CD4-positive, alpha-beta T cell treated with Interleukin-21 for 1 hour (primary cell): ENCODE measurements around the gene TRAPPC14.

ENCODE experiments used
- DNase-seq: peaks from one replicate; pipeline ENCODE4 v3.0.0-alpha.2; 2020

Gene TRAPPC14

GRCh38 chr7:100124301-100125230 is 34.0 kb downstream of the TRAPPC14 start:
- DNase-seq = no peak

DNA sequence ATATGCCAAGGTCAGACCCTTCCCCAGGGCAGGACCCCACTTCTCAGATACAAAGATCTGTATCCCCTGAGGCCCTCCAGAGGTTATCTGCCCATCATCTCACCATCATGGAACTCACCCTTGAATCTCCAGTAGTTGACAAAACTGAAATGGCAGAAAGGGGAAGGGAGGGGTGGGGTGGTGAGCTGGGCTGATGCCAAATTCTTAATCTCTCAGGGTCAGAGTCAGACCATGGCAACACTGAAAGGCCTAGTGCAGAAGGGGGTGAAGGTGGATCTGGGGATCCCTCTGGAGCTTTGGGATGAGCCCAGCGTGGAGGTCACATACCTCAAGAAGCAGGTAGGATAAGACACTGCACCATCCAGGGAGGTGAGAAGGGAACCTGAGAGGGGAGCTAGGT is 36.0 kb downstream of the TRAPPC14 start:
- no peak for DNase-seq

DNA sequence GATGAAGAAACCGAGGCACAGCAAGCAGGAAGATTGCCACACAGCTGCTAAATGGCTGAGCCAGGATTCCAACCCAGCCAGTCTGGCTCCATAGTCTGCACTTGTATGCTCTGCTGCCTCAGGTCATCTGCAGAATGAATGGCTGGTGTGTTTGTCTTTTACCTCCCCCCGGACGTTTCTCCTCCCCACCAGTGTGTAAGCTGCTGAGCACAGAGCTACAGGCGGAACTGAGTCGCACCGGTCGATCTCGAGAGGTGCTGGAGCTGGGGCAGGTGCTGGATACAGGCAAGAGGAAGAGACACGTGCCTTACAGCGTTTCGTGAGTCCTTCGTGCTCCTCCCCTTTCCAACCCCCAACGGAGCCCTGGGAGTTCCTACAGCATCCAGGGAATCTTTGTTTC is 36.5 kb downstream of the TRAPPC14 start:
- DNase-seq = no peak

DNA sequence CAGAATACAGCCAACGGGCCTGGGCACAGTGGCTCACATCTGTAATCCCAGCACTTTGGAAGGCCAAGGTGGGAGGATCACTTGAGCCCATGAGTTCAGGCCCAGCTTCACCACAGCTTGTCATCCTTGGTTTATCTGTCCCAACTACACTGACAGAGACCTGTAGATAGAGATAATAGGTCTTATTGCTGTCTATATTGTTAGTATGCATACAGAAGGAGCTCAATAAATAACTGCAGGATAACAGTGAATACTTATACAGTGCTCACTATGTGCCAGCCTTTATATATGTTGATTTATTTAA is 37.8 kb downstream of the TRAPPC14 start:
- no peak for DNase-seq

DNA sequence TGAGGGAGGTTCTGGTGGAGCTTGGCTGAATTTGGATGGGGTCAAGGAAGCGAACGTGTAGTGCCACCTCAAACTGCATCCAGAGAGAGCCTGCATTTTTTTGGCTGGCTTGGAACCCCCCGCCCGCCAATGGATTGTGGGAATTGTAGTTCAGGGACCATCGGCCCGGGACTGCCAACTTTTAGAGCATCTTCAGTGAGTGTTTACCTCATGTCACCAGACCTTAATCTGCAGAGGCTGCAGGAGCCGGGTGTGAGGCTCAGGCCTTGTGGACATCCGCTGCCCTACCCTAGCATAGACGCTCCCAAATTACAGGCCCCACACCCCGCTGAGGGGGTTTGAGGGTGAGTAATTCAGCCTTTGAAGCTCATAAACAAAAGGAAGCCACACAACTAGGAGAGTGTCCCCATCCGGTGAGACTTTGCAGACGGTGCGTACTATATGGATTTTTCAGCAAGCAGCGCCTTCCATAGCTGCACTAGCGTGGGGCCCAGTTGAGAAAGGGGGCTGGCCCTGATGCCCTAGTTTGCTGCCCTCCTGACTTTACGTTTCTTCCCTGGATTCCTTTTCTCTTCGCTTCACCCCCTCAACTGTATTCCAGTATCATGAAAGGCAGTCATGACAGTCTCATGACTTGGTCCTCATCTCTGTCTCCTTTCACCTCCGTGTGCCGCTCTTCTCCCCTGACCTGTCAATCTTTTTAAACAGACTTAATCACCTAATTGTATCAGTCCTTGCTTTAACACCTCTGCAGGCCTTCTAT is 38.4 kb downstream of the TRAPPC14 start:
- peak; percentile 81 for DNase-seq

DNA sequence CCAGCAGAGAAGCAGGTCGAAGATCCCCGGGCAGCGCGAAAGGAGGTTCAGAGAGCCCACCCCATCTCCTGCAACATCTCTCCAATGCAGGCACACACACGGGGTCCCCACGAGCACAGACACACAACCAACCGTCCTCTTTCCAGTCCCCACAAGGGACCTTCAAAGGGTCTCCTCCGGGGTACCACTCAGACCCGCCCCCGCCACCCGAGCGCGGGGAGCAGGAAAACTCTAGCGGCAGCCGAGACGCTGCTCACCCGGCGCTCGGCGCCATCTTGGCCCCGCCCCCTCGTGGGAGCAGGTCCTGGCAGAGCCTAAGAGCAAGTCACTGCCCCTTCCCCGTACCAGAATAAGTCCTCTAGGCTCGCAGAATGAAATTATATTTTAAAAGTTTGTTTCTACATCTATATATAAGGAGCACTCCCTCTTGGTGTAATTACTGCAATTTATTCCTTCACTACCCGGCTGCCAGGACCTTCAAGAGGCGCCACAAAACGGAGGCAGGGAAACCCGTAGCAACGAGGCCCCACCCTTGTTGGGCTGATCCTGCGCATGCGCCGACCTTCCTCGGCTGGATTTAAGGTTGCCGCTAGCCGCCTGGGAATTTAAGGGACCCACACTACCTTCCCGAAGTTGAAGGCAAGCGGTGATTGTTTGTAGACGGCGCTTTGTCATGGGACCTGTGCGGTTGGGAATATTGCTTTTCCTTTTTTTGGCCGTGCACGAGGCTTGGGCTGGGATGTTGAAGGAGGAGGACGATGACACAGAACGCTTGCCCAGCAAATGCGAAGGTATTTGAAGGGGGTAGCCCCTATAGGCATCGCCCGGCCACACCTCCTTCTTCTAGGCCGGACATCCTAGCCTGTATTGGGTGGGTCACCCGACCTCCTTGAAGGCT is 39.2 kb downstream of the TRAPPC14 start, which contains the start of the genes CNPY4 and TAF6:
Gene CNPY4, plus strand, starts transcription at position 563 of the 898 bp plus-strand sequence. Its CDS starts 111 bp downstream, at position 674.
Gene TAF6, minus strand, starts transcription at position 287 of the 898 bp plus-strand sequence. CDS start 5,149 bp downstream, outside the sequence.
- peak; percentile 96 for DNase-seq

- no peak for DNase-seq
Measured at GRCh38 chr7:100118388-100119071, 40.0 kb downstream of the TRAPPC14 start.

DNA sequence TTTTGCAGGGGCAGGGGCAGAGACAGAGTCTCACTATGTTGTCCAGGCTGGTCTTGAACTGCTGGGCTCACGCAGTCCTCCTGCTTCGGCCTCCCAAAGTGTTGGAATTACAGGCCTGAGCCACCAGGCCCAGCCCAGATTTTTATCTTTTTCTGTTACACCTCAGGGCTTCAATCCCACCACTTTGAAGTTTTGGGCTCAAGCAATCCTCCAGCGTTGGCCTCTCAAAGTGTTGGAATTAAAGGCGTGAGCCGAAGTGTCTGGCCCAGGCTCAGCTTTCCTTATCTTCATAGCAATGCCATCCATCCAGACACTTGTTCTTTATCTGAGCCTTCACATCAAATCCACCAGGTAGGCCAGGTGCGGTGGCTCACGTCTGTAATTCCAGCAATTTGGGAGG is 43.5 kb downstream of the TRAPPC14 start:
- no peak for DNase-seq

GRCh38 chr7:100111914-100112313 is 46.6 kb downstream of the TRAPPC14 start:
- no peak for DNase-seq

DNA sequence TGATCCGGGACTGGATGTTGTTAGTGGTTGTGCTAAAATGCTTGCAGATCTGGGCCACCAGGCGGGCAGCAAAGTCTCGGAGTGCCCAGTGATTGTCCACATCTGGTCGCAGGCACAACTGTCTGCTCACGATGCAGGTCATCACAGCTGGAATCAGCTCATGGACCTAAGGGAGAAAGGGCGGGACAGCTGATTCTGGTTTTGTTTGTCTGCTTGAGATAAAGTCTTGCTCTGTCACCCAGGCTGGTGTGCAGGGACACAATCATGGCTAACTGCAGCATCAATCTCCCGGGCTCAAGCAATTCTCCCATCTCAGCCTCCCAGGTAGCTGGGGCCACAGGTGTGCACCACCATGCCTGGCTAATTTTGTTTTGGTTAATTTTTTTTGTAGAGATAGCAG is 47.4 kb downstream of the TRAPPC14 start:
- DNase-seq = no peak

DNA sequence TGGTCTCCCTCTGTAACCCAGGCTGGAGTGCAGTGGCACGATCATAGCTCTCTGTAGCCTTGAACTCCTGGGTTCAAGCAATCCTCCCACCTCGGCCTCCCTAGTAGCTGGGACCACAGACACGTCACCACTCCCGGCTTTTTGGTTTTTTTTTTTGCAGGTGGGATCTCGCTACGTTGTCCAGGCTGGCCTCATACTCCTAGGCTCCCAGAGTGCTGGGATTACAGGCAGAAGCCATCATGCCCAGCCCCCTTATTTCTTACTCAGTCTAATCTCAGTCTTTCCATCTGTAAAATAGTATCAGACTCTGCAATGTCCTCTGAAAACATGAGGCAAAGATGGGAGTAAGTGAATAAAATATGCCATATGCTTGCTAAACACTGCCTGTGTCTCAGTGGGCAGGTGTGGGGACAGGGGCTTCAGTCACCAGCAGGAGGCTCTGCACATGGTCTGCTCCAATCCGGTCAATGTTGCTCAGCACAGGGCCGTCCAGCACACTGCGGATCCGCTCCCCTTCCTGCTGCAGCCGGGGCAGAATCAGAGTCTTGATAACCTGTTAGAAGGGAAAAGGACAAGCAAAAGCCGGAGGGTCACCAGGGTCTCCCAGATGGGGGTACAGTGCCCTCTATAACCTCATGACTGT is 48.9 kb downstream of the TRAPPC14 start:
- DNase-seq = no peak

- no peak for DNase-seq
Measured at GRCh38 chr7:100107890-100108289, 50.6 kb downstream of the TRAPPC14 start.

GRCh38 chr7:100107125-100107737 is 51.3 kb downstream of the TRAPPC14 start:
- no peak for DNase-seq

GRCh38 chr7:100106633-100107032 is 51.9 kb downstream of the TRAPPC14 start:
- no peak for DNase-seq

GRCh38 chr7:100105534-100105933 is 53.0 kb downstream of the TRAPPC14 start:
- no peak for DNase-seq
